Heart right ventricle (tissue), 16 donors: ENCODE data around the gene FGGY. TPM values are rescaled to one million over a fixed set of nuclear protein-coding genes. Genes with fewer than 3 reads are reported as not detected.
A peak's percentile ranks its signal among the peaks of the same experiment; 100 is the strongest.

Experiments
- ATAC-seq, 8 donors: fragments of 200-7000 bp; cut with Tn5 transposase; one replicate each; pipeline ENCODE4 v1.9.1; 2020; ENCODE audit warnings: mild to moderate bottlenecking in 8 of 8, moderate library complexity in 8 of 8, moderate number of reproducible peaks in 1 of 8
- DNase-seq, 2 donors: peaks; one replicate each; pipeline ENCODE4 v3.0.0-alpha.2; 2020
- H3K27ac ChIP-seq, 10 donors: fragments of 200-600 bp; sonication (generic) in 2 of 10; one replicate each; pipeline versions ENCODE4 v1.5.0 to v1.8.0; 2020 to 2022; ENCODE audit warnings: mild to moderate bottlenecking in 3 of 10
- H3K27me3 ChIP-seq, 7 donors: fragments of 200-600 bp; one replicate each; pipeline ENCODE4 v1.8.0; 2021 to 2022; ENCODE audit warnings: mild to moderate bottlenecking in 2 of 7
- H3K36me3 ChIP-seq, 9 donors: fragments of 200-600 bp; sonication (generic) in 1 of 9; one replicate each; pipeline versions ENCODE4 v1.5.0 to v1.8.0; 2020 to 2022; ENCODE audit warnings: mild to moderate bottlenecking in 2 of 9
- H3K4me1 ChIP-seq, 9 donors: fragments of 200-600 bp; sonication (generic) in 1 of 9; one replicate each; pipeline versions ENCODE4 v1.5.0 to v1.8.0; 2020 to 2022; ENCODE audit warnings: mild to moderate bottlenecking in 4 of 9
- H3K4me3 ChIP-seq, 10 donors: fragments of 200-600 bp; sonication (generic) in 2 of 10; one replicate each; pipeline versions ENCODE4 v1.5.0 to v1.8.0; 2020 to 2022; ENCODE audit warnings: mild to moderate bottlenecking in 7 of 10, moderate library complexity in 2 of 10
- H3K9me3 ChIP-seq, 11 donors: fragments of 200-600 bp in 10 of 11; sonication (generic) in 2 of 11; one replicate each; pipeline versions ENCODE4 v1.5.0 to v1.8.0; 2013 to 2022; ENCODE audit warnings: mild to moderate bottlenecking in 2 of 11, control low read depth in 1 of 11, moderate library complexity in 1 of 11
- CTCF ChIP-seq, 9 donors: fragments of 200-600 bp; sonication (generic) in 2 of 9; IDR thresholded peaks; one replicate each; pipeline versions ENCODE4 v1.5.0 to v1.8.0; 2021 to 2022; ENCODE audit warnings: antibody characterized with exemption in 9 of 9, mild to moderate bottlenecking in 5 of 9, moderate library complexity in 1 of 9
- WGBS, 2 donors: extraction: QIAGEN DNeasy Blood & Tissue Kit; methylation state at CpG; one replicate each; pipeline ENCODE4 v1.1.7; 2013; ENCODE audit warnings: inconsistent platforms in 1 of 2; 5-methylcytosine and 5-hydroxymethylcytosine counted together
- intact Hi-C, 10 donors: fragments of 100-400 bp; cut with DNase I; formaldehyde crosslinking; loops; one replicate each; pipeline versions ENCODE4 v1.11.1 to v1.14.2; 2022
- polyA plus RNA-seq, 2 donors: library from polyadenylated mRNA; stranded (reverse); fragments of 200-250 nt; gene quantifications; one replicate each; pipeline ENCODE4 v1.2.3, GENCODE V29; 2013
- total RNA-seq, 10 donors: library from RNA; stranded (reverse); fragmentation: NEBNext Ultra II Directional in 3 of 10; extraction: Animal tissue kit (Norgen Biotek cat#: 25700) in 3 of 10; gene quantifications; one replicate each; pipeline versions ENCODE4 v1.2.1 to v1.2.4, GENCODE V29; 2021 to 2023
- donor health status: Arrhythmogenic right ventricular cardiomyopathy.
- donor health status: ischemic (EF 13 %, LVEDD 7.1; RV severe dilation, severe dysfunction).
- donor health status: healthy with polysubstance abuse.
- donor health status: DM: no; HTN: yes; CAD: no.
- donor health status: DM: no; HTN: no; CAD: no.
- donor health status: ischemic (EF 25% LVEDD 6.9; RV normal size, moderate dysfunction).
- donor health status: ischemic (EF 25% LVEDD 5.7; RV mildly dilated, moderate dysfunction).
- donor health status: healthy.
- donor health status: DM: yes; HTN: yes; CAD: no.
- donor health status: Ischemic cardiomyopathy.
- donor health status: ischemic (EF 35%, LVEDD 5.7; RV mildly dilated, moderate dysfunction).
- donor health status: nonischemic (EF 11% LVEDD 7.7; RV severe dilation, severe dysfunction).
- donor health status: DM: yes; HTN: yes; CAD: no.
- donor health status: PGD.
- donor health status: ischemic (EF 29% LVEDD 5.4; RV normal size, mild dysfunction).
- donor health status: nonischemic (EF 23%, LVEDD 6.1; RV moderate dilation, normal function).

FGGY gene
- total and polyA plus RNA-seq, 12 donors: 3.1 to 51.8 (median 34.7) TPM

GRCh38 chr1:59367301-59368007, 70.6 kb downstream of the FGGY start:
- Histone ChIP-seq H3K27me3 (no peaks in the 10 kb centered on the region), H3K4me3 (no peak overlapping the region), H3K36me3 (no peaks in the 10 kb centered on the region), H3K9me3 (no peaks in the 10 kb centered on the region), H3K4me1 (peaks cover 0 to 21% (median 9%) of the 10 kb centered on the region in 9 donors), H3K27ac (peak overlapping the region in 9 of 10 donors; percentile 35 to 78 (median 53))
- ATAC-seq (peak; percentile 70 to 98 (median 94)), DNase-seq (peak; percentile 29 to 48)
- TF ChIP-seq CTCF (IDR thresholded peaks at IDR 0.05): no peak
- intact Hi-C loops: loop anchor here in 1 of 10 donors (10.0 kb wide), 1 partner anchor 307 kb away; no protein-coding TSS in a partner anchor
- WGBS, 2 donors: 57 to 64% methylated on average over 6 of the region's 6 CpGs

DNA sequence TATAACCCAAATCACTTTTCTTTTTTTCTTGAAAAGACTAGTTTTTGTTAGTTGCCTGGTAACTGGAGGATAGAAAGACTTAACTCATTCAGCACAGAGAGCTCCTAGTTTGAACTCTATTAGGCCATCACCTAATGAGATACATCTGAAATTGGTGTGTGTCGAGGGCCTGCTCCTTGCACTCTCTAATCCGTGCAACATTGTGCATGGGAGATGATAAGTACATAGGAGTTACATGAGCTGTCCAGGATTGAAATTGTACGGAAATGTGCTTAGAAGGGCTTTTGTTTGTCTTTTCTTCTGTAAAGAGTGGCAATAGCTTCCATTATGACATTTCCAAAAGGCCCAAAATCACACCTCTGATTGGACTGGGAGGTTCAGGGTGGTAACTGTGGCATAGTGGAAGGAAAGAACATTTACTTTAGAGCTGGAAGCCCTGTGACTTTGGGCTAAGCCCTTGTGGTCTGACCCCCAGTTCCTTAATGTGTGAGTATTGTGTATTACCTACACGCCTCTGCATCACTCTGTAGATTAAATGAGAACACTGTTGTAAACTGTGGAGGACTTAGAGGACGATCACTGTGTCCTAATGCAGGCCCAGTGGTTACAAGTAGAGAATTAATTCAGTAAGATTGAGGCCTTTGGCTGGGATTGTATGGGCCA, 71.2 kb downstream of the FGGY start:
- intact Hi-C loops: loop anchor here in 1 of 10 donors (10.0 kb wide), 1 partner anchor 307 kb away; no protein-coding TSS in a partner anchor
- H3K4me1 ChIP-seq: peaks cover 0 to 21% (median 9%) of the 10 kb centered on the region in 9 donors
- DNase-seq (no peak), ATAC-seq (peak in 4 of 8 donors; percentile 18 to 46 (median 41))
- WGBS, 2 donors: 81 to 88% methylated on average over 5 of the region's 5 CpGs
- peak overlapping the region in 6 of 10 donors; percentile 4 to 61 (median 40) for H3K27ac ChIP-seq
- H3K4me3 ChIP-seq: no peak overlapping the region
- no peaks in the 10 kb centered on the region for H3K36me3 ChIP-seq
- no peaks in the 10 kb centered on the region for H3K27me3 ChIP-seq
- H3K9me3 ChIP-seq: no peaks in the 10 kb centered on the region
- no peak for TF ChIP-seq CTCF (IDR thresholded peaks at IDR 0.05)

DNA sequence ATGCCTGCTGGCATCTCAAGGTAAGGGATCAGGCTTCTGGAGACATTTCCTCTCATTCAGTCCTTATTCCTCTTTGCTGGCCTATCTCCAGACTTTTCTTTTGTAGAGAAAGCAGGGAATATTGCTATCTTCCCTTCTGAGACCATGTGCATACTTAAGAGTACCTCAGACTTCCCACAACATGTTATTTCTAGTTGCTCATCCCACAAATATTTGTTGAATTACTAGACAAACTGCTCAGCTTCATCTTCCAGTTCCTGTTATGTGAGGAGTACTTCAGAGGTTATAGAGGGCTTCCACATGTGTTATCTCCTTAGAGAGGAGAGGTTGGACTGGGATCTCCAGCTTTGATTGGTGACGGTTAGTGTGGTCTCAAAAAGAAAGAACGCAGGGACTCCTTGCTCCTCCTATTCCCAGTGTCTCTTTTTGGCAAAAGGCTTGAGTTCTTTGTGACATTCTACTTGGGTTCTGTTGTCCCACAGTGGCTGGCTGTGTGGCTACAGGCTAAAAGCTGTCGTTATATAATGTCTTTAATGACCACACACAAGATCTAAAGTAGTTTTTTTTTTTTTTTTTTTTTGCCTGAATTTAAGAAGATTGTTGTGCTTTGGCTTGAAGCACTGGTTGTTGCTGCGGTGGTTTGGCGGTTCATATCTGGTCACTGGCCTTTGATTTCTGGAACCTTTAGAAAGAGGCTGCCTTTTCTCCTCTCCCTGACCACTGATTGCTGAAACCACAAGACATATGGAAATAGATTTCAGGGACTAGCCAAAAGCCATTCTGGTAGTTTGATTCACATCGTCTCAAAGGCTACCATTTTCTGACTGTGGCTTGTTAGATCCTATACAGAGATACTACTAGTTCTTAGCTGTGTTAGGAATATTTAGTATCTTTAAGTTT, 78.7 kb downstream of the FGGY start:
- WGBS, 2 donors: 69 to 73% methylated on average over 6 of the region's 6 CpGs
- intact Hi-C loops: no loop called here
- ATAC-seq: peak in 6 of 8 donors; percentile 45 to 83 (median 64)
- Histone ChIP-seq H3K4me3 (no peak overlapping the region), H3K36me3 (peaks cover 0 to 3% (median 0%) of the 10 kb centered on the region in 9 donors), H3K27ac (peak overlapping the region in 6 of 10 donors; percentile 0 to 63 (median 44)), H3K27me3 (no peaks in the 10 kb centered on the region), H3K4me1 (peaks cover 0 to 6% (median 0%) of the 10 kb centered on the region in 9 donors), H3K9me3 (peaks cover 0 to 2% (median 0%) of the 10 kb centered on the region in 11 donors)
- DNase-seq: no peak
- no peak for TF ChIP-seq CTCF (IDR thresholded peaks at IDR 0.05)
